A673 (cell line): ENCODE measurements around the gene CRNKL1.

Source experiments
- CTCF ChIP-seq: fragments of 300-800, 200-600 bp; sonication (generic); conservative IDR thresholded peaks from 2 replicates; pipeline ENCODE4 v1.5.1; 2017; ENCODE audit warnings: low read depth, mild to moderate bottlenecking, antibody characterized with exemption, low read length, moderate library complexity, mixed read lengths
- EZH2 ChIP-seq: fragments of 200-600 bp; sonication (generic); IDR thresholded peaks from 2 replicates; pipeline ENCODE4 v1.6.1; 2017; ENCODE audit warnings: borderline replicate concordance, low read depth, mild to moderate bottlenecking, mixed read lengths, antibody characterized with exemption, low read length; ENCODE audit not compliant: poor library complexity, severe bottlenecking

- no peak for TF ChIP-seq EZH2
- no peak for TF ChIP-seq CTCF
These were observed 34.5 kb downstream of the CRNKL1 start for GRCh38 chr20:20017844-20018185.
